Measurements from ENCODE around the gene MOSPD2.

MOSPD2 gene

GRCh38 chrX:14872851-14873675 is at the start of gene MOSPD2, which contains the start of gene FANCB:
TSS of gene MOSPD2 (plus strand) at chrX:14873421. CDS start at chrX:14873529, 108 bp downstream.
TSS of gene FANCB (minus strand) at chrX:14873069. CDS start at chrX:14865510, 7,559 bp downstream.
- peak; percentile 46 to 96 (median 89) for DNase-seq

DNA sequence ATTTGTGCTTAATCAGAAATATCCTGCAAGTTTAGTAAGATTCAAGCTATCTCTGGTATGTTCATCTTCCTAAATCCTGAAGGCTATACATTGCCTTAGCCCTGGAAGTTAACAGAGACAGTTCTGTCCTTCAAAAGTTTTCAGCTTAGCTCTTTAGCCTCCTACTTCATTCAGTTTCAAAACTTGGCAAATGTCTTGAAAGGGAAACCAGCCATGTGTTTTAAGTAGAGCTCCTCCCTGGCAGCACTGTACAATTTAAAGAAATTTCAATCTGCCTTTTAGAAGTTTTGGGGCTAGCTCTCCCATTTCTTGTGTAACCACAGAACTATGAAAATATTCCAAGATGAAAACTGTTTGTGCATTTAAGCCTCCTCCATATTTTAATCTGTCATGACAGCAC is 47.4 kb upstream of the MOSPD2 start:
- DNase-seq: no peak

- DNase-seq: no peak
Observed at GRCh38 chrX:14826319-14826718, 46.9 kb upstream of the MOSPD2 start.

GRCh38 chrX:14829643-14830042 is 43.6 kb upstream of the MOSPD2 start:
- DNase-seq: no peak

DNA sequence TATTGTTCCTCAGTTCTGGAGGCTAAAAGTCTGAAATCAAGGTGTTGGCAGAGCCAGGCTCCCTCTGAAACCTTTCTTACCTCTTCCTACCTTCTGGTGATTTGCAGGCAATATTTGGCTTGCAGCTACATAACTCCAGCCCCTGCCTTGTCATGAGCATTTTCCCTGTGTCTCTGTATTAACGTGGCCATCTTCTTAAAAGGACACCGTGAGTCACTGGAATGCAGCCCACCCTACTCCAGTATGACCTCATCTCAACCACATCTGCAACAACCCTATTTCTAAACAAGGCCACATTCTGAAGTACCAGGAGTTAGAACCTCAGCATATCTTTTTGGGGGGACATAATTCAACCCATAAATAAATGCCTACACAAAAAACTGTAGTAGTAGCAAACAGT is 41.1 kb upstream of the MOSPD2 start:
- DNase-seq: no peak

- no peak for DNase-seq
Observed at GRCh38 chrX:14832586-14832985, 40.6 kb upstream of the MOSPD2 start.

GRCh38 chrX:14837155-14837554 is 36.1 kb upstream of the MOSPD2 start:
- no peak for DNase-seq

DNA sequence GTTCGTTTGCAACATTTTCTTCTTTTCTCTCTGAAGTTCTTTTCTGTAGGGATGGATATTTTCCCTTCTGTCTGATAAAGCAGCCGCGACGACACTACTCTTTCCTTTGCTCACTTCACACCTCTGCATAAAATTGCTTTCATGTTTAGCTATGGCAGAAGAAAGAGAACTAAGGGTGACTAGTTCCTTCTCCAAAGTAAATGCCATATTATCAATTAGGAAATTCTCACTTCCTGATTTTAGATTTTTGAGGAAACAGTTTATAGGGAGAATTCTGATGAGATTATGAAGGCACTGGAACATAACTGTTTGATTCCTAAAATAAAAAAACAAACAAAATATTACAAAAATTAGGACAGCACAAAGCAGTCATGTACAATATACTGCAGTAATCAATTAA is 29.6 kb upstream of the MOSPD2 start:
- no peak for DNase-seq

DNA sequence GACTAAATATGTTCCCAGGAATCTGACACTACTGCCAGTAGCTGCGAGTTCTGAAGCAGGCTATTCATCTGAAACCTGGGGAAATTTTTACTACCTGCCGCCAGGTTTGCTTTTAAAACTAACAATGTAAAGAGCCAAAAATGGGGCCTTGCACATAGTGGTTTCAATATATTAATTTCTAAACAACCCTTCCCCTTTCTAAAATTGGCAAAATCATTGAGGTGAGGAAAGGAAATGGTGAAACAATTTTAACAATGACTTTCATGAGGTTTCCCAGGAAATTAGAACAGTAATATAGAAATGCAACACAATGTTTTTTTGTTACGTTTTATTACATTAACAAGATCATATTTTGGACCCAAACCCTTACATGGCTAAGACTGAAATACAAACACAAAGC is 21.7 kb upstream of the MOSPD2 start:
- no peak for DNase-seq

- DNase-seq: no peak
Observed at GRCh38 chrX:14864631-14865030, 8.6 kb upstream of the MOSPD2 start.

GRCh38 chrX:14865201-14865600 is 8.0 kb upstream of the MOSPD2 start:
- DNase-seq: no peak

GRCh38 chrX:14871767-14872166 is 1.5 kb upstream of the MOSPD2 start:
- DNase-seq: no peak

- DNase-seq: no peak
Observed at GRCh38 chrX:14872355-14872754, 866 bp upstream of the MOSPD2 start.

DNA sequence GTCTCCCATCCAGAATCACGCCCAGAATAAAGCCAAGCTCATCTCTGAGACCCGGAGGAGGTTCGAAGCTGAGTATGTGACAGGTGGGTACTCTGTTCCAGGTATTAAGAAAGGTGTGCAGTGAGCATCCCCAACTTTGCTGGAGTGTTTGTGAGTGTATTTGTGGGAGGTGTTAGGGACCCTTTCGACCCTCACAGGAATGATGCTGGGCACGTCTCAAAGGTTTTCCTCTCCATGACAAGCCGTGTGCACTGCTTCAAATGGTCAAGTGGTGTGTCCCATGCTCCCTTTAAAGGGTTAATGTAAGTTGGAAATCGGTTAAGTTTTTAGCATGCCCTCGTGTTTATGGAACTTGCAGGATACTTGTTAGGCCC is 442 bp downstream of the MOSPD2 start:
- DNase-seq: peak in 1 of 56 donors; percentile 12

DNA sequence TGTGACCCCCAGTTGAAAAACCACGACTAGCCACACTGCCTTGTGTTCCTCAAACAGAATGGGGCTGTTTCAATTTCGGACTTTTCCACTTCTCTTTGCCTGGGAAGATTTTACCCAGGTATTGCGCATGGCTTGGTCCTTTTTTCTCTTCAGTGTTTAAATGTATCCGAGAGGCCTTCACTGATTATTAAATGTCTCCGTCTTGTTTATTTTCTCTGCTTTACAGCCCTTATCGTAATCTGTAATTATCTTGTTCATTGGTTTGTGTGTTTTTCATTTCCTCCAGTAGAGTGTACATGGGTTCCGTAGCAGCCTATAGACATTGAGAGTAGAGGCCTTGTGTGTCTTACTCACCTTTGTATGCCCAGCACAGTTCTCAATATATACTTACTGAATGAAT is 2.4 kb downstream of the MOSPD2 start:
- DNase-seq: no peak

DNA sequence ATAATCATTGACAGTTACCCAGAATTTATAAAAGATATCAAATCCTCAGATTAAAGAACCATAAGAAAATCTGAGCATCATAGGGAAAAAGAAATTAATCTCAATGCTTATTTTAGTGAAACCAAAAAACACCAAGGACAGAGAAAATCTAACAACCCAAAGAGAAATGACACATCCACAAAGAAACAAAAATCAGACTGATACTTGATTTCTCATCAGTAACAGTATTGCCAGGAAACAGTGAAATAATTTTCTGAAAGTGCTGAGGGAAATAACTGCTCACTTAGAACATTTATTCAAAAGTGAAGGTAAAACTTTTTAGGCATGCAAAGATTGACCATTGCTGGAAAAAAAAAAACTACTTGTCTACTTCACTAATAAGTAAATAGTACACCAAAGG is 10.6 kb downstream of the MOSPD2 start:
- DNase-seq: no peak

DNA sequence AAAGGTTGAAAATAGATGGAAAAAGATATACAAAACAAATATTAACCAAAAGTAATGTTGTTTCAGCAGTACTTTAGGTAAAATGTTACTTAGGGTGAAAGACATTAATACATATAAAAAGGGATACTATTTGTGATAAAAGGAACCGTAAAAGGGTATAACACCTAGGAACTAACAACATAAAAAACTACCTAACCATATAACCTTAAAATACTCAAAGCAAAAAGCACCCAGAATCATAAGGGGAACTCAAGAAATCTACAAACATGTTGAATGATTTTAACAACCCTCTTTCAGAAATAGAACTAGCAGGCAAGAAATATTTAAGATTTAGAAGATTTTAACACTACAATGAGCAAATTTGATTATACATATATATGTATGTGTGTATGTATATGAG is 11.5 kb downstream of the MOSPD2 start:
- no peak for DNase-seq

DNA sequence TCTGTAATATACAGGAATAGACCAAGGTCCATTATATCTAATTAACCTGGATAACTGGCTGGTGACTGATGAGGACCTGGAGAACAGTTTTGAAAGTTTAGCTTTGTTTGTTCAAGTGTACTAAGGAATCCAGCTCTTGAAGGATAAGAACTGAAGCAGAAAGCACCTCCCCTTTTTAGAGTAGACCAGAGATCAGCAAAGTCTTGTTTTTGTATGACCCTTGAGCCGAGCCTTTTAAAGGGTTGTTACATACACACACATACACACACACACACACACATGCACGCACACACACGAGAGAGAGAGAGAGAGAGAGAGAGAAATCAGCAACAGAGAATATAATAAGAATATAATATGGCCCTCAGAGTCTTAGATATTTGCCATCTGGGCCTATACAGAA is 13.0 kb downstream of the MOSPD2 start:
- no peak for DNase-seq

GRCh38 chrX:14896273-14896672 is 23.1 kb downstream of the MOSPD2 start:
- no peak for DNase-seq

DNA sequence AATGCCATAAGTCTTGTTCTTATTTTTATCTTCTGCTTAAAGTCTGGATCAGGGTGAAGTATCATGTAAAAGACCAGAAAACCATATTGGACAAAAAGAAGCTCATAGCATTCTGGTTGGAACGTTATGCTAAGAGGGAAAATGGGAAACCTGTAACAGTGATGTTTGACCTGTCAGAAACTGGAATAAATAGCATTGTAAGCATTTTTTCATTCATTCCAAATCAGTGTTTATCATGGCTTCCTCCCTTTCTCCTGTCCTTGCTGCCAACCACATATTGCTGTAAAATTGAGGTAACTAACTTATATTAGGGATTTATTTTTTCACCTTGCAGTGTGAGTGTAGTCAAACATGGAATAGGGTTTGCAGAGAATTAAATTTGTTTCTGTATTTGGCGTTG is 23.8 kb downstream of the MOSPD2 start:
- DNase-seq: no peak

DNA sequence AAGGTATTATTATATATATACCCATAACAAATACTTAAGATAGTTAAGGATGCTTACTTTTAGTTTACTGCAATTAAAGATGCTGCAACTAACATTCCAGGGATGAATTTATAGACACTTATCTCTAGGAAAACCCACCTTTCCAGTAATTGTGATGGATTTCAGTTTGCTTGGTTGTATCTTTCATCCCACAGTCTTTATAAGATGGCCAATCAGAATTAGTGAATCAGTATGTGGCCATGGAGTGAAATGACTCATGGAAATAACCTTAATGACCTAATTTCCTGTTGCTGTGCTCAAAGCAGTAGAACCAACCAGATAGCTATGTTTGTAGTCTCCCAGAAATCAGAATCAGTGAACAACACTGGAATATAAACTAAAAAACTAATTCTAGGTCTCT is 26.4 kb downstream of the MOSPD2 start:
- no peak for DNase-seq

- peak in 8 of 56 donors; percentile 0 to 7 (median 2) for DNase-seq
Observed at GRCh38 chrX:14902537-14902936, 29.3 kb downstream of the MOSPD2 start.

GRCh38 chrX:14903891-14904290 is 30.7 kb downstream of the MOSPD2 start:
- DNase-seq: no peak

DNA sequence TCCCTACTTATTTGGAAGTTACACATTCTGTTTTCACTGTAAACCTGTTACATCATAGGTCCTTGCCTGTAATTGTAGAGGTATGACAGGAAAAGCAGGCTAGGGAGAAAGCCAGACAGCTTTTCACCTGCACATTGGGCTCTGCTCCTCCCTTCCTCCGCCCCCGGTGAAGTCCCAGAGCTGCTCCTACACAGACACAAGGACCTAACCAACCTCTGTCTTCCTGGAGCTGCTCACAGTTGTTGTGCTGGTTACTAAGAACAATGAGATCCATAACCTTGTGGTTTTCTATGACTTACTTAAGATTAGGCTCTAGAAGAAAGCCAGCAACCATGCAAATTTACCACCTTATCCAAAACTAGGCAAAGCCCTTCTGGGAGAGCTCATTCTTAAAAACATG is 40.0 kb downstream of the MOSPD2 start:
- no peak for DNase-seq

Measured in nucleus accumbens (tissue), 56 donors.